ENCODE measurements around the gene LIN9.

- TF ChIP-seq CTCF (IDR thresholded peaks at IDR 0.05) (no peak), POLR2A (IDR thresholded peaks at IDR 0.05) (no peak)
Observed at GRCh38 chr1:226222686-226223085, 86.3 kb downstream of the LIN9 start.
